Activated T-helper 17 cell treated with anti-CD3 and anti-CD28 coated beads, Interleukin-2, amount 50 U/mL, for 72 hours (primary cell): ENCODE results near the gene MRPL9. TPM values are rescaled to one million over a fixed set of nuclear protein-coding genes. Genes with fewer than 3 reads are reported as not detected.
A peak's percentile ranks its signal among the peaks of the same experiment; 100 is the strongest.

ENCODE experiments used
- ATAC-seq: fragments of 150-1000 bp; cut with Tn5 transposase; replicated peaks from 2 replicates; pipeline ENCODE4 v1.10.0; 2021; ENCODE audit warnings: mild to moderate bottlenecking, moderate library complexity
- H3K27ac Mint-ChIP-seq: one replicate; pipeline ENCODE4 v1.8.0; 2022; ENCODE audit warnings: mixed read lengths
- H3K27me3 Mint-ChIP-seq: one replicate; pipeline ENCODE4 v1.8.0; 2022; ENCODE audit warnings: mixed read lengths
- H3K36me3 Mint-ChIP-seq: one replicate; pipeline ENCODE4 v1.8.0; 2022; ENCODE audit warnings: low read depth, mild to moderate bottlenecking, mixed read lengths
- H3K4me1 Mint-ChIP-seq: one replicate; pipeline ENCODE4 v1.8.0; 2022; ENCODE audit warnings: mixed read lengths
- H3K4me3 Mint-ChIP-seq: one replicate; pipeline ENCODE4 v1.8.0; 2022; ENCODE audit warnings: mild to moderate bottlenecking, mixed read lengths
- H3K9me3 Mint-ChIP-seq: one replicate; pipeline ENCODE4 v1.8.0; 2022; ENCODE audit warnings: mixed read lengths
- total RNA-seq, 2 donors: library from RNA; stranded (reverse); gene quantifications; one replicate each; pipeline ENCODE4 v1.2.3, GENCODE V29; 2022

Gene MRPL9
- total RNA-seq, 2 donors from 2014 or later = 80.4 to 160 TPM

DNA sequence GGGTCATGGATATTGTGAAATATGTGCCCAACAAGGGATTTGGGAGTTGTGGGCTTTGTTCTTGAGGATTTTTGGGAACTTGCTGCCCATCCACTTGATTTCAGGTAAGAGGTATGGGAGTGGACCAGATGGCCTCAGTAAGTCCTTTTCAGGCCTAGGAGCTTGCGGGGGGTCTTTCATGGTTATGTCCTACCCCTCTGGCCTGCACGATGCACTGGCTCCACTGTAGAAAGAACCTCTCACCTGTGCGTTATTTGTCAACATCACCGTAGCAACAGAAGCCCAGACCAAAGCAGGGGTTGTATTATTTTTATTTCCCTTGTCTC, 33.4 kb downstream of the MRPL9 start:
- H3K9me3 Mint-ChIP-seq = no peaks in the 10 kb centered on the region
- H3K4me1 Mint-ChIP-seq = no peaks in the 10 kb centered on the region
- H3K27ac Mint-ChIP-seq = no peak overlapping the region
- H3K4me3 Mint-ChIP-seq = no peak overlapping the region
- peaks cover 37% of the 10 kb centered on the region for H3K27me3 Mint-ChIP-seq
- ATAC-seq = no peak
- no peaks in the 10 kb centered on the region for H3K36me3 Mint-ChIP-seq

DNA sequence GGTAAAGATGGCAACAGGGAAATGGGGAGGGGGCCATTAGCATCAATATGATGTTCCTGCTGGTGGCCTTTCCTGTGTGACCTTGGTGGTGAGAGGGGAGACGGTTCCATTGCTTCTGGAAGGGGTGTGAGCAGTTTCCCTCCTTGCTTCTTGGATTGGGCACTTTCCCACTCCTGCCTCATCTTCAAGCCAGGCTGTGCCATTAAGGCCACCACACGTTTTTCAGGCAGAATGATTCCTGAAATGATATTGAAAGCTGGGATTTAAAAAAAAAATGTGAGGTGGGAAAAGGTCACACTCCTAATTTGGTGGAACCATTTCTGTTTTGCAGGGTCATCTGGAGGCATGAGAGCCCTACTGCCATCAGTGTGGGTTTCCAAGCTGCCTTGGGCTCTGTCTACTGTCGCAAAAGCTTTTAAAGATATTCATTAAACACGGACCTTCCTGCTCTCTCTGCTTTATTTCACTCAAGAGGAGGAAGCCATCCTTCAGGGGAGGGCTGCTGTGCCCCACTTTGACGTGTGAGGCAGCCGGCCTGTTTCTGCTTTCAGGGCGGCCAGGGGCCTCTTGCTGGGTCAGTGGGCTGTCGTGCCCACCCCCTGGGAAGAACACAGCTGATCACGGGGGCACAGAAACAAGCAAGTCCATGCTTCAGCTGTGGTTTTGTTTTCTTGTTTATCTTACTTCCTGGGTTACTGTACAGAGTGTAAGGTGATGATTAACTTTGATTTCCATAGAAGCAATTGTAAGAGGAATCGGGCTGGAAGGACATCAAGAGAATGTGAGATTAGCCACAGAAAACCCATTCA, 33.9 kb downstream of the MRPL9 start:
- ATAC-seq = no peak
- H3K4me3 Mint-ChIP-seq = no peak overlapping the region
- H3K27me3 Mint-ChIP-seq = peaks cover 40% of the 10 kb centered on the region
- no peaks in the 10 kb centered on the region for H3K4me1 Mint-ChIP-seq
- H3K9me3 Mint-ChIP-seq = no peaks in the 10 kb centered on the region
- no peaks in the 10 kb centered on the region for H3K36me3 Mint-ChIP-seq
- no peak overlapping the region for H3K27ac Mint-ChIP-seq

DNA sequence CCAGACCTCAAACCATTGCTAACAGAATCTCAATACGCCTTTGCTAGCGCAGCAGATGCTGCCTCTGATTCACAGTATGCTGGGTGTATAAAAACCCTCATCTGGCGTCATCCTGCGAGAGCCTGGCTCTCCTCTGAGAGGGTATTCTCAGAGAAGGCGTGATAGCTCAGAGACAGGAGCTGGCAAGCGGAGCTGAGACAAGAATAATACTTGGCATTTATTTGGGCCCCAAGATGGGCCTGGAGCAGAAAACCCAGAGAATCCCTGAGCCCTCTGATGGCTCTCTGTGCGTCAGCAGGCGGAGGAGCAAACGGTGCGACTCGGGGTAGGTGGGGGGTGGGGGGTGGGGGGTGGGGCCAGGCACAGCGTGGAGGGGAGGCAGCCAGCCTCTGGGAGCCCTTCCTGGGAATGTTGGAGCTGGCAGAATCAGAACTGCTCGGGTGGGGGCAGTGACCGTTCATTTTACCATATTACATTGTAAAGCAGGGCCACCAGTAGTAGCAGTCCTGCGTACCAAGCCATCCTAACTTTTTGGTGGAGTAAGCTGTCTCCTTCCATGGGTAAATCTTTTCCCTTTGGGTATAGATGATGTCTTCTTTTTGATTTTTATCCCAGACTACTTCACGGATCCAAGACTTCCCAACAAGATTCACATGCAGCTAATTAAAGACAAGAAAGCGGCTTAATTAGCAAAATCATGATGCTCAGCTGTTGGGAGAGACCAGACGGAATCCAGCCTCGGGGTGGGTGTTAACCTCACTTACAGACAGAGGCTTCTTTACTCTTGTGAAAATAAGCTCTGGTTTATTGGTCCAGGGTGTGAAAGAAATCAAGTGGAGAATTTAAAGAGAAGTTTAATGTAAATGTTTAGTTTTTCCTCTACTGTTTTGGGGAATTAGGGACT, 34.9 kb downstream of the MRPL9 start:
- Mint-ChIP-seq H3K36me3 (no peaks in the 10 kb centered on the region), H3K9me3 (no peaks in the 10 kb centered on the region), H3K4me1 (no peaks in the 10 kb centered on the region), H3K27ac (no peak overlapping the region), H3K4me3 (no peak overlapping the region), H3K27me3 (peaks cover 42% of the 10 kb centered on the region)
- no peak for ATAC-seq

DNA sequence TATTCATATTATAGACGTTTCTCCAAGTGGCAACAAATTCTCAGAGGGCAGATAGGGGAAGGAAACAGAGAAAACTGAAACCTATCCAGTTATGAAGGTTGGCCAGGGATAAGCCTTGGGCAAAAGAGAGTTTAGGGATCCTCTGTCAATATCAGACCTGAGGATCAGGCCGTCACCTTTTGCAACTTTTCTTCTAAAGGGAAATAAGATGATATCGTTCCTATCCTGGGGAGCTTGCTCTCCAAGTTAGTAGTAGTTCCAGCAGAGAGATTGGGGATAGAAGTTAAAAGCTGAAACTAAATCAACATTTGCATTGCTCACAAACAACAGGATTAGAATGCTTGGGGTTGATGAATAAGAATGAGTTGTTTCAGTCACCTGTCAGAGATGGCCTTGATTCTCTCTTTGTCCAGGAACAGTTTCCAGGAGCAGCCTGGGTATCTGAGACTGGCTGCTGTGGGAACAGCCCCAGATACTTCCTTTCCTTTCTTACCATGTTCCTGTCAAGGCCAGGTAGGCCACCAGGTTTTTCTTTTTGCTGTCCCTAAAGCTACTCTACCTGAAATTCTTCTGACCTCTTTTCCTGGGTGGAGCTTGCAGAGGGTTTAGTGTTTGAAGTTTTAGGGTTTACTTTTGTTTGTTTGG, 39.4 kb downstream of the MRPL9 start:
- ATAC-seq = no peak
- Mint-ChIP-seq H3K4me3 (no peak overlapping the region), H3K36me3 (no peaks in the 10 kb centered on the region), H3K27me3 (peaks cover 41% of the 10 kb centered on the region), H3K27ac (no peak overlapping the region), H3K4me1 (no peaks in the 10 kb centered on the region), H3K9me3 (no peaks in the 10 kb centered on the region)

DNA sequence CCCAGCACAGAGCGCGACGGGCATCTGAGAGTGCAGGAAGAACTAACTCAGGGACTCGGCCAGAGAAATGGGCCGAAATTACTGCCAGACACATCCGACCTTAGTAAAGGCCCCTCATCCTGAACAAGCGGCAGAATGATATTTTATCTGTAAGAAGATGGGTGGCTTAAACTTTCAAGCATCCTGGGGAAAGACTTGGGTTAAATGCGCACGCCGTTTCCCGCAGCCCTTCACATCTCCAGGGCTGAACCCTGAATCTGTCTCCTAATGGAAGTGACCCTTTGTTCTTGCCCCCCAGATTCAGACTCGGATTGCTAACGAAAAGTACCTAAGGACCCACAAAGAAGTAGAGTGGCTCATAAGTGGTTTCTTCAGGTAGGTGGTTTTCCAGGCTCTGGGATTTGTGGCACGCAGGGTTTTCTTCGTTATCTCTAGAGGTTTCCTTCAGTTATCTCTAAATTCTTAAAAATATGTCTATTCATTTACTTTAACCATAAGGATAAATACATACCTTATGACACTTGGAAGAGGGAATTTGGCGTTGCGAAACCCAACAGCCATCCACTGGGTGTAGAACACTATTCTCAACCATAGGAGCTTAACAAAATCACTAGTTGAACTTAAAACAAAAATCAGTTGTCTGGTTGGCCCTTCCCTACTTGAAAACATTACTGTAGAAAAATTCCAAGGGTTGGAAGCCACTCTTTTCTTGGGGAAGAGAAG, 41.3 kb downstream of the MRPL9 start:
- H3K4me3 Mint-ChIP-seq = peak overlapping the region; percentile 66
- ATAC-seq = no peak
- no peaks in the 10 kb centered on the region for H3K36me3 Mint-ChIP-seq
- H3K9me3 Mint-ChIP-seq = no peaks in the 10 kb centered on the region
- peaks cover 50% of the 10 kb centered on the region for H3K27me3 Mint-ChIP-seq
- peaks cover 4% of the 10 kb centered on the region for H3K4me1 Mint-ChIP-seq
- H3K27ac Mint-ChIP-seq = no peak overlapping the region

DNA sequence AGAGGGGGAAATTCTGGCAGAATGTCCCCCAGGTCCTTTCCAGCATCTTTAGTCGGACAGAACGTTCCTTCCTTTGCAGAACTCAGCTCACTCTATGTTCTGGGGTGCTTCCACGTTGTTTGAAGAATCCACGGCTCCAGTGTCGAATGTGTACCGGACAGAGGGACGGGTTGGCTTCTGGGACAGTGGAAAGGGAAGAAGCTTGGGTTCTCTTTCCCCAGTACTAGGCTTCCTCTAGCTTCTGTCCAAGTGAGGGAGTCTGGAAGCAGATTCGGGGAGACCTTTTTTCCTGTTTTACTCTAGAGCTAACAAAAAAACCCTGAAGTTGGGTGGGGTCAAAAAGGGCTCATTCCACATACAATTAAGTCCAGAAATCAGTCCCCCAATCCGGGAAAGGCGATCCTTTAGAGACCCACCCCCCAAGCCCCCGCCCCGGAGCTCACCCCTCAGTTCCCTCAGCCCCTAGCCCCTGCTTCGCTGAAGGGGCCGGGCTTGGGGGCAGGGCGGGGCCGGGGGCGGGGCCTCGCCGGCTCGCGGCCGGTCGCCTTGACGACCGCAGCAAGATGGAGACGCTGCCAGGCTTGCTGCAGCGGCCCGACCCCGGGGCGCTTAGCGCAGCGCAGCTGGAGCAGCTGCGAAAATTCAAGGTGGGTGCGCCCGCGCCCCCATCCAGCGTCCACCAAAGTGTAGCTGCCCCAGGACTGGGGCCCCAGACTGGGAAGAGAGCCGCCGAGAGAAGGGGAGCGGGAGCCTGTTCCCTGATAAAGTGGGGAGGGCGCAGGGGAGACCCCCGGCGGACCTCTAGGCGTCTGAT, 42.1 kb downstream of the MRPL9 start, which contains the start of gene RIIAD1:
Gene RIIAD1 (plus strand): TSS at position 549 of the 814 bp plus-strand sequence. CDS start 15 bp downstream, at position 564.
- Mint-ChIP-seq H3K4me3 (peak within 1 kb of the TSS; percentile 66), H3K27ac (no peak within 1 kb of the TSS), H3K4me1 (peaks cover 7% of the 10 kb centered on the region), H3K36me3 (no peaks in the 10 kb centered on the region), H3K9me3 (no peaks in the 10 kb centered on the region), H3K27me3 (peaks cover 49% of the 10 kb centered on the region)
- ATAC-seq = peak; percentile 84

DNA sequence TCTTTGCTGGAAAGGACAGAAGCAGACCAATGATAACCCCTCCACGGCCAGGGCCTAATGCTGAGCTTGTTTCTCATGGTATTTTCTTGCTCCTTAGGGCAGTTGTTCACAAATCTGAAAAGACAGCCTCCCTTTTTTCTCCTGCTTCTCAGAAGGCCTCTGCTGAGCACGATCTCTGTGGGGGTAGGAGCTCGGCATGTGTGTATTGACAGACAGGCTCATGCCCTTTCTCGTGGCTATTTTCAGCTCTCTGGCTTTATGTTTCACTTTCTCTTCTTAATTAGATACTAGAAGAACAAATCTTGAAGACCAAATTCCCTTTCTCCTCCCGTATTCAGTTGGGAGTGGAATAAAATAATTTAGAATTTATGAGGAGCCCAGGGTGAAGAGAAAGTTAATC, 42.7 kb downstream of the MRPL9 start:
- Mint-ChIP-seq H3K27me3 (peaks cover 49% of the 10 kb centered on the region), H3K36me3 (no peaks in the 10 kb centered on the region), H3K27ac (no peak overlapping the region), H3K4me1 (peaks cover 7% of the 10 kb centered on the region), H3K9me3 (no peaks in the 10 kb centered on the region), H3K4me3 (peak overlapping the region; percentile 66)
- ATAC-seq = no peak

DNA sequence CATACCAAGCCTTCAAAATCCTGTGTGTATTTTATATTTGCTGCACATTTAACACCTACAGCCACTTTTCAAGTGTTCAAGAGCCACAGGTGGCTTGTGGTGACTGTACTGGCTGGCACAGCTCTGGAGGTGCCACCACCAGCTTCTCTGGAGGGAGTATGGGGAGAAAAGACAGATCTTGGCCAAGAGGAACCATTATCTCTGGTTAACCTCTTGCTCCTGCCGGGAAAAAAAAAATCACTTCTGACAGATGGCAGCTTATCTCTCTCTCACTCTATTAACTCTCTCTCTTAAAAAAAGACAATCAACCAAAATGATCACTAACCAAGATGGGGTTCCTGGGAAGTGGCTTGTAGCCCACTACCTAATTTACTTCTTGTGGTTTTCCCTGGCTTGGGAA, 43.2 kb downstream of the MRPL9 start:
- Mint-ChIP-seq H3K4me1 (peaks cover 7% of the 10 kb centered on the region), H3K27ac (no peak overlapping the region), H3K36me3 (no peaks in the 10 kb centered on the region), H3K27me3 (peaks cover 51% of the 10 kb centered on the region), H3K9me3 (no peaks in the 10 kb centered on the region), H3K4me3 (peak overlapping the region; percentile 66)
- no peak for ATAC-seq

DNA sequence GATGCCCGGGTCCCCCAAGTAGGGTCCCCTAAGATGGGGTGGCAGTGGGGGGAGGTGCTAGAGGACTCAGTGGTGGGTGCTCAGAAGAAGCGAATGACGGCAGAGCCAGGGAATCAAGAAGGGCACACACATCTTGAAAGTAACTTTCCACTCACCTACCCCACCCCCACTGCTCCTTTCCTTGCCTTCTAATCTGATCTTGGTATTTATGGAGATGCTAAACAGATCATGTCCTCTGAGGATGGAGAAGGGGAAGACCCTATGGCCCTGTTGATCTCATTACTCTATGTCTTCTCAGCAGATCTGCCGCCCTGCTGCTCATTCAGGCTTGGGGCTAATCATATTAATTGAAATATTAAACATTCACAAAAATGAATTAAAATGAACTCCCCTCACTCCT, 44.6 kb downstream of the MRPL9 start:
- H3K27me3 Mint-ChIP-seq = peaks cover 51% of the 10 kb centered on the region

DNA sequence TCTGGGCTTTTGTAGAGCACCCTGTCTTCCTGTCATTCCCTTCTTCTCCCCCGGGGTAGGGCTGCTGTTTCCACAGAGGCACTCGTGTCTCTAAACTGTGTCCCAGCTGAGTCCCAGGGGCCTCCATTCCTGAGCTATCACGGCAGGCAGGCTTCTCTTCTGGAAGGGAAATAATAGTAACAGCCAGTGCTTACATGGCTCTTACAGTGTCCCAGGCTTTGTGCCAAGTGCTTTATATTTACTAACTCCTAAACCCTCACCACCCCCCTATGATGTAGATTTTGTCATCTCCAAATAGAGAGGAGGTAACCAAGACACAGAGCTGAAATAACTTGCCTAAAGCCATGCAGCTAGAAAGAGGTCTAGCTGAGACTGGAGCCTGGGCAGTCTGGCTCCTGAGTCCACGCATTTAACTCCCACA, 45.3 kb downstream of the MRPL9 start:
- no peaks in the 10 kb centered on the region for H3K36me3 Mint-ChIP-seq
- H3K4me1 Mint-ChIP-seq = peaks cover 7% of the 10 kb centered on the region
- no peak overlapping the region for H3K27ac Mint-ChIP-seq
- H3K4me3 Mint-ChIP-seq = peak overlapping the region; percentile 19
- H3K9me3 Mint-ChIP-seq = no peaks in the 10 kb centered on the region
- ATAC-seq = no peak
- peaks cover 51% of the 10 kb centered on the region for H3K27me3 Mint-ChIP-seq

More for the DNA sequence above, 44.6 kb downstream of the MRPL9 start:
- Mint-ChIP-seq H3K9me3 (no peaks in the 10 kb centered on the region), H3K27ac (no peak overlapping the region), H3K36me3 (no peaks in the 10 kb centered on the region), H3K4me3 (no peak overlapping the region), H3K4me1 (peaks cover 7% of the 10 kb centered on the region)
- ATAC-seq = no peak

DNA sequence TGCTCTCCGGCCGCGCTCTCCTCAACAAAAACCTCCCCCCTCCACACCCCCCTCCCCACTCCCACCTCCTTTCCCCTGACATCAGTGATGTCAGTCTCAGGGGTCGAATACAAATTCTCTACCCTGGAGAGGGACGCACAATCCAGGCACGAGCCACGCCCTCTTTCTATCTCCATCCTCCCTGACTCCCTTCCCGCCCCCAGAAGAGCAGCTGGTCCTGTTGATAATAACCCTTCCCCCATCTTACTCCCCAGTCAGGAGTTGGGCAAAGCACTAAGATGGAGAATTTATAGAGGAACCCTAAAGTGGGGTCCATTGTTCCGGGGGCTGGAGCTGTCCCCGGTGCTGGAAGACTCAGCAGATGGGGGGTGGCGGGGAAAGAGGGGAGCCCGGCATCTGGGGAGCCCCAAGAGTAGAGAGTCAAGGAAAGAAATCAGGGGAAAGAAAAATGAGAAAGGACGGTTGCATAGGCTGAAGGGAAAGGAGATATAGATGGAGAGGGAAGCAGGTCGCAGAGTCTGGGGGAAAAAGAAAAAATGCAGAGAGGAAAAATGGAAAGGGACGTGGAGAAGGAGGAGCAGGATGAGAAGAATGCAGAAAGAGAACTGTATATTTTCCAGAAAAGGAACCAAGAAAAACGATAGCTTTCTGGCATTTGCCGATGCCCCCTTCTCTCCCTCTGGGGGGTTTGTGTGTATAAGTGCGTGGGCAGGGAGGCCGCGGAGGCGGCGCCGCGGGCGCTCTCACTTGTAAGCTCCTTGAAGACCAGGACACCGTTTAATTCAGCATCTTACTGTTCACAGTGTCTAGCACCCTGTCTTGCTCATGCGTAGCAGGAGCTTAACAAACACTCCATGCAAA, 46.3 kb downstream of the MRPL9 start, which contains the start of gene CELF3:
Gene CELF3 (minus strand): TSS at position 33 of the 861 bp plus-strand sequence. CDS start 783 bp downstream, outside the sequence.
- ATAC-seq = no peak
- H3K36me3 Mint-ChIP-seq = no peaks in the 10 kb centered on the region
- peaks cover 51% of the 10 kb centered on the region for H3K27me3 Mint-ChIP-seq
- no peak within 1 kb of the TSS for H3K27ac Mint-ChIP-seq
- peaks cover 7% of the 10 kb centered on the region for H3K4me1 Mint-ChIP-seq
- no peaks in the 10 kb centered on the region for H3K9me3 Mint-ChIP-seq
- H3K4me3 Mint-ChIP-seq = peak within 1 kb of the TSS; percentile 19

DNA sequence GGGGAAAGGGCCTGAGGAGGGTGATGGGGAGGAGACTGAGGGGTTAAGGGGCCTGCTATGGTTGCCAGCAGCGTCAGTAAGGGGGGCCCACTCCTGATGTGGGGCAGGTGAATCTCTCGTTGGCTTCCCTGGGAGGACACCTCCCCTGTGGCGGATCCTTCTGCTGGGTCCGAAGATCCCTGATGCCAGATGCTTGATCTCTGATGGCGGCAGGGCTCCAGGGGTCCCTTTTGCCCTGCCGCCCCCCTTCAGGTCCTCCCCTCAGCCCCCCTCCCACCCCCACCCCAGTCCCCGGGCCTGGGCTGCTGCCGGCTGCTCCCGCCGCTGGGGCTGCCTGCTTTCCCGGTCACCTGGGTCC, 46.9 kb downstream of the MRPL9 start:
- Mint-ChIP-seq H3K27ac (no peak overlapping the region), H3K4me1 (peaks cover 7% of the 10 kb centered on the region), H3K9me3 (no peaks in the 10 kb centered on the region), H3K36me3 (no peaks in the 10 kb centered on the region), H3K27me3 (peaks cover 51% of the 10 kb centered on the region), H3K4me3 (no peak overlapping the region)
- ATAC-seq = no peak
